SU-DHL-6 (cell line): Measurements from ENCODE around the gene PSPN.

Experiments used
- H2AFZ ChIP-seq: fragments of 200-600 bp; sonication (generic); 2 replicates; pipeline ENCODE4 v1.6.1; 2014; ENCODE audit warnings: low read depth, mild to moderate bottlenecking, moderate library complexity, mixed read lengths, antibody characterized with exemption, low read length; ENCODE audit not compliant: severe bottlenecking
- H3F3A ChIP-seq: fragments of 200-600 bp; shearing (Covaris generic); 2 replicates; pipeline ENCODE4 v1.6.0; 2016; ENCODE audit warnings: antibody characterized with exemption, mild to moderate bottlenecking; ENCODE audit not compliant: insufficient read depth
- H3K27ac ChIP-seq: fragments of 200-600 bp; sonication (generic); 2 replicates; pipeline ENCODE4 v1.5.1; 2016; ENCODE audit warnings: low read depth, mild to moderate bottlenecking, low read length, moderate library complexity, mixed read lengths
- H3K27me3 ChIP-seq: fragments of 200-600 bp; sonication (generic), shearing (Covaris generic); 2 replicates; pipeline ENCODE4 v1.6.0; 2014; ENCODE audit warnings: mild to moderate bottlenecking, low read length
- H3K36me3 ChIP-seq: fragments of 200-600 bp; sonication (generic); 2 replicates; pipeline ENCODE4 v1.6.1; 2014; ENCODE audit warnings: mild to moderate bottlenecking, low read length, mixed read lengths
- H3K4me2 ChIP-seq: fragments of 300-600, 200-600 bp; shearing (Covaris generic), sonication (generic); 2 replicates; pipeline ENCODE4 v1.6.0; 2014; ENCODE audit warnings: low read length, low read depth, mild to moderate bottlenecking; ENCODE audit not compliant: poor library complexity, severe bottlenecking
- H3K4me3 ChIP-seq: fragments of 200-600 bp; sonication (generic); 2 replicates; pipeline ENCODE4 v1.5.1; 2014; ENCODE audit warnings: antibody characterized with exemption, low read length, mild to moderate bottlenecking, mixed read lengths; ENCODE audit not compliant: insufficient read depth, poor library complexity, severe bottlenecking
- H3K79me2 ChIP-seq: fragments of 200-600 bp; sonication (generic); 2 replicates; pipeline ENCODE4 v1.6.1; 2014; ENCODE audit warnings: mild to moderate bottlenecking, low read length, moderate library complexity; ENCODE audit not compliant: insufficient read depth
- H3K9ac ChIP-seq: fragments of 200-600 bp; sonication (generic); 2 replicates; pipeline ENCODE4 v1.7.0; 2014; ENCODE audit warnings: mild to moderate bottlenecking, low read length
- H3K9me2 ChIP-seq: fragments of 200-600 bp; sonication (generic); replicated peaks from 2 replicates; pipeline ENCODE4 v1.6.1; 2014; ENCODE audit warnings: low read length; ENCODE audit not compliant: insufficient read depth
- H3K9me3 ChIP-seq: fragments of 200-600 bp; sonication (generic); 2 replicates; pipeline ENCODE4 v1.6.1; 2014; ENCODE audit warnings: low read length, mixed read lengths; ENCODE audit not compliant: insufficient read depth
- H4K20me1 ChIP-seq: fragments of 200-600 bp; sonication (generic); 2 replicates; pipeline ENCODE4 v1.6.1; 2014; ENCODE audit warnings: low read depth, mild to moderate bottlenecking, antibody characterized with exemption, low read length, moderate library complexity, mixed read lengths
- EZH2phosphoT487 ChIP-seq: fragments of 200-600 bp; sonication (generic), shearing (Covaris generic); conservative IDR thresholded peaks from 2 replicates; pipeline ENCODE4 v1.6.1; 2018; ENCODE audit warnings: mild to moderate bottlenecking, antibody characterized with exemption, low read length, moderate library complexity, mixed read lengths
- TF ChIP-seq, protein P1 (sequence below): fragments of 200-600 bp; sonication (generic); IDR thresholded peaks from one replicate; pipeline ENCODE4 v1.5.1; 2017; ENCODE audit warnings: antibody characterized with exemption, mild to moderate bottlenecking, low read length, moderate library complexity; ENCODE audit not compliant: insufficient read depth, poor library complexity, severe bottlenecking

Gene PSPN

DNA sequence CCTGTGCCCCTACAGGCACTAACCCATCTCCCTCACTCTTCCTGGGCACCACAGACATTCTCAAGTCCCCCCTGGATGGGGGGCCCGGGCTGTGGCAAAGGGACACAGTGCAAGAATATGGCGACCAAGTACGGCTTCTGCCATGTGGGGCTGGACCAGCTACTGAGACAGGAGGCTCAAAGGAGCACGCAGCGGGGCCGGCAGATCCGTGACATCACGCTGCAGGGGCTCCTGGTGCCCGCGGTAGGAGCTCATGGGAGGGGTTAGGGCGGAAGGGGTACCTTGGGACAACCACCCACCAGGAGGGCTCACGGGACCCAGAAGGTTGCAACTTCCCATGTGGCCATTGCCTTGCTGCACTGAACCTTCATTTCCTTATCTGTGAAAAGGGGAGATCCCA, 20.6 kb upstream of the PSPN start:
- TF ChIP-seq, protein P1, sequence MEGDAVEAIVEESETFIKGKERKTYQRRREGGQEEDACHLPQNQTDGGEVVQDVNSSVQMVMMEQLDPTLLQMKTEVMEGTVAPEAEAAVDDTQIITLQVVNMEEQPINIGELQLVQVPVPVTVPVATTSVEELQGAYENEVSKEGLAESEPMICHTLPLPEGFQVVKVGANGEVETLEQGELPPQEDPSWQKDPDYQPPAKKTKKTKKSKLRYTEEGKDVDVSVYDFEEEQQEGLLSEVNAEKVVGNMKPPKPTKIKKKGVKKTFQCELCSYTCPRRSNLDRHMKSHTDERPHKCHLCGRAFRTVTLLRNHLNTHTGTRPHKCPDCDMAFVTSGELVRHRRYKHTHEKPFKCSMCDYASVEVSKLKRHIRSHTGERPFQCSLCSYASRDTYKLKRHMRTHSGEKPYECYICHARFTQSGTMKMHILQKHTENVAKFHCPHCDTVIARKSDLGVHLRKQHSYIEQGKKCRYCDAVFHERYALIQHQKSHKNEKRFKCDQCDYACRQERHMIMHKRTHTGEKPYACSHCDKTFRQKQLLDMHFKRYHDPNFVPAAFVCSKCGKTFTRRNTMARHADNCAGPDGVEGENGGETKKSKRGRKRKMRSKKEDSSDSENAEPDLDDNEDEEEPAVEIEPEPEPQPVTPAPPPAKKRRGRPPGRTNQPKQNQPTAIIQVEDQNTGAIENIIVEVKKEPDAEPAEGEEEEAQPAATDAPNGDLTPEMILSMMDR = no peak
- no peak for TF ChIP-seq EZH2phosphoT487
- Histone ChIP-seq H4K20me1 (no peaks in the 10 kb centered on the region), H3K27ac (no peak overlapping the region), H3K36me3 (no peaks in the 10 kb centered on the region), H3F3A (peaks cover 4% of the 10 kb centered on the region; the same call in 1 of the 2 replicates), H3K9me2 (no peaks in the 10 kb centered on the region), H3K4me2 (no peak overlapping the region), H3K4me3 (no peak overlapping the region), H3K9ac (no peak overlapping the region), H3K9me3 (no peaks in the 10 kb centered on the region), H3K79me2 (peaks cover 14% of the 10 kb centered on the region), H3K27me3 (no peaks in the 10 kb centered on the region), H2AFZ (no peak overlapping the region)

DNA sequence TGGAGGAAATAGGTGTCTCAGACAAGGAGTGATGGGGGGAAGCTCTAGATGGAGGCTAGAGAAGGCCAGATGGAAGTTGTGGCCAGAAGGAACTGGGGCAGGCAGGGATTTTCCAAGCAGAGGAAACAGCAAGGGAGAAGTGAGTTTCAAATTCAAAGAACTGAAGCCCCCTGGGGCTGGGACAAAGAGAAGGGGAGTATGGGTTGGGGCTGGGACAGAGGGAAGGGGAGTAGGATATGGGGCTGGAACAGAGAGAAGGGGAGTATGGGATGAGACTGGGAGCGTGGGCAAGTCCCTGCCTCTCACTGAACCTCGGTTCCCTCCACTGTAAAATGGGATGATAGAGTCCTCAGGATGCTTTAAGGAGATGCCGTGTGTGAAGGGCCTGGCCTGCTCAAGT, 19.1 kb upstream of the PSPN start:
- H3K9me2 ChIP-seq = no peaks in the 10 kb centered on the region
- no peak overlapping the region for H2AFZ ChIP-seq
- no peaks in the 10 kb centered on the region for H3K36me3 ChIP-seq
- TF ChIP-seq, protein P1 = no peak
- no peak for TF ChIP-seq EZH2phosphoT487
- H3K27me3 ChIP-seq = no peaks in the 10 kb centered on the region
- H3F3A ChIP-seq = peaks cover 4% of the 10 kb centered on the region; the same call in 1 of the 2 replicates
- no peak overlapping the region for H3K4me2 ChIP-seq
- peaks cover 14% of the 10 kb centered on the region for H3K79me2 ChIP-seq
- no peaks in the 10 kb centered on the region for H3K9me3 ChIP-seq
- no peaks in the 10 kb centered on the region for H4K20me1 ChIP-seq
- no peak overlapping the region for H3K9ac ChIP-seq
- no peak overlapping the region for H3K4me3 ChIP-seq
- H3K27ac ChIP-seq = no peak overlapping the region

DNA sequence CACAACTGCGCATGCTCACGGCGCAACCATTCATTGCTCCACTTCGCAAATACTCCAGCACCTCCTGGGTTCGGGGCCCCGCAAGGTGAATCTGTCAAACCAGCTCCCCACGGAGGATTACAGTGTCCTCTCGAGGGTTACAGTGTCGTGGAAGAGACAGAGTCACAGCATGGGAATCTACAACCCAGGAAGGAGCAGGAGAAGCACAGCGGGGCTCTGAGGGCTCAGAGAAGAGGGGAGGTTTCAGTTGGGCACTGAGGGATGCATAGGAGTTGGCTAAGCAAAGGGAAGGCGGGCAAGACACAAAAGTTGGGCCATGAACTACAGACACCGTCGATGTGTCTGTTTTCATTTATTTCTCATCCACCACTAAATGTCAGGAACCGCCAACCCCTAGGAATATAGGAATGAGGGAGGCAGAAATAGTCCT, 18.3 kb upstream of the PSPN start:
- no peaks in the 10 kb centered on the region for H3K36me3 ChIP-seq
- H3K9me3 ChIP-seq = no peaks in the 10 kb centered on the region
- no peak overlapping the region for H3K27ac ChIP-seq
- H4K20me1 ChIP-seq = no peaks in the 10 kb centered on the region
- peak overlapping the region; percentile 95 for H3K4me2 ChIP-seq
- H3K9me2 ChIP-seq = no peaks in the 10 kb centered on the region
- H3K9ac ChIP-seq = peak overlapping the region; percentile 79
- no peaks in the 10 kb centered on the region for H3K27me3 ChIP-seq
- peaks cover 4% of the 10 kb centered on the region; the same call in 1 of the 2 replicates for H3F3A ChIP-seq
- peaks cover 14% of the 10 kb centered on the region for H3K79me2 ChIP-seq
- TF ChIP-seq EZH2phosphoT487 = no peak
- TF ChIP-seq, protein P1 = no peak
- H2AFZ ChIP-seq = peak overlapping the region; percentile 98
- peak overlapping the region; percentile 74 for H3K4me3 ChIP-seq
